Ishikawa (cell line): Measurements from ENCODE around the gene ZNF143.

ENCODE experiments used
- CEBPB ChIP-seq: IDR thresholded peaks from 2 replicates; pipeline ENCODE4 v1.6.1; 2012
- CREB1 ChIP-seq: IDR thresholded peaks from 2 replicates; pipeline ENCODE4 v1.6.1; 2012; ENCODE audit warnings: low read depth
- EGR1 ChIP-seq: IDR thresholded peaks from 2 replicates; pipeline ENCODE4 v1.6.1; 2012
- EP300 ChIP-seq: IDR thresholded peaks from 2 replicates; pipeline ENCODE4 v1.6.1; 2012; ENCODE audit warnings: borderline replicate concordance
- FOXM1 ChIP-seq: IDR thresholded peaks from 2 replicates; pipeline ENCODE4 v1.6.1; 2012; ENCODE audit warnings: low read depth, borderline replicate concordance
- MAX ChIP-seq: IDR thresholded peaks from 2 replicates; pipeline ENCODE4 v1.6.1; 2012
- RAD21 ChIP-seq: IDR thresholded peaks from 2 replicates; pipeline ENCODE4 v1.6.1; 2012; ENCODE audit warnings: low read depth
- REST ChIP-seq: IDR thresholded peaks from 2 replicates; pipeline ENCODE4 v1.6.1; 2012; ENCODE audit warnings: low read depth, mild to moderate bottlenecking
- TAF1 ChIP-seq: IDR thresholded peaks from 2 replicates; pipeline ENCODE4 v1.6.1; 2012; ENCODE audit warnings: low read depth, mild to moderate bottlenecking
- USF1 ChIP-seq: IDR thresholded peaks from 2 replicates; pipeline ENCODE4 v1.6.1; 2012
- YY1 ChIP-seq: IDR thresholded peaks from 2 replicates; pipeline ENCODE4 v1.6.1; 2012; ENCODE audit warnings: low read depth
- ZBTB7A ChIP-seq: IDR thresholded peaks from 2 replicates; pipeline ENCODE4 v1.6.1; 2012; ENCODE audit warnings: low read depth

GRCh38 chr11:9459667-9460321 lies 1.0 kb upstream of the ZNF143 start:
- no peak for TF ChIP-seq RAD21
- no peak for TF ChIP-seq EGR1
- TF ChIP-seq EP300, result no peak
- TF ChIP-seq CEBPB, result no peak
- no peak for TF ChIP-seq CREB1
- no peak for TF ChIP-seq MAX
- no peak for TF ChIP-seq USF1
- TF ChIP-seq TAF1, result no peak
- no peak for TF ChIP-seq FOXM1
- TF ChIP-seq REST, result no peak
- no peak for TF ChIP-seq YY1
- peak; percentile 51; the same call in 1 of the 2 replicates for TF ChIP-seq ZBTB7A
